Common myeloid progenitor, CD34-positive (primary cell): ENCODE results near the gene SLC6A5.

Experiments
- CTCF ChIA-PET: fragments of 350-600 bp; sonication (Branson Sonifier 250); formaldehyde crosslinking; loops from one replicate; lab custom pipeline; 2021; ENCODE audit warnings: antibody characterized with exemption; lab: Charles Lee
- POLR2A ChIA-PET: fragments of 350-600 bp; sonication (Branson Sonifier 250); formaldehyde crosslinking; loops from one replicate; lab custom pipeline; 2021; ENCODE audit warnings: antibody characterized with exemption; lab: Charles Lee
- DNase-seq, 3 donors: peaks; one replicate each; pipeline versions ENCODE4 v3.0.0 to v3.0.0-alpha.2; 2013
- H3K27ac ChIP-seq, 2 experiments: 1 replicate in 1 of 2; 2 replicates in 1 of 2; pipeline ENCODE4 v1.7.0; 2013; ENCODE audit warnings: inconsistent platforms in 2 of 2, low read length in 2 of 2, mild to moderate bottlenecking in 2 of 2, low read depth in 1 of 2, moderate library complexity in 1 of 2; ENCODE audit not compliant: severe bottlenecking in 2 of 2, insufficient read depth in 1 of 2, poor library complexity in 1 of 2
- H3K27me3 ChIP-seq, 5 experiments: replicated peaks in 2 of 5; 1 replicate in 3 of 5; 2 replicates in 2 of 5; pipeline versions ENCODE4 v1.6.1 to v1.7.0; 2013; ENCODE audit warnings: low read length in 4 of 5, mild to moderate bottlenecking in 2 of 5, moderate library complexity in 2 of 5, inconsistent platforms in 1 of 5; ENCODE audit not compliant: insufficient read depth in 5 of 5, control insufficient read depth in 4 of 5
- H3K36me3 ChIP-seq, 4 experiments: 1 replicate in 2 of 4; 2 replicates in 2 of 4; pipeline versions ENCODE4 v1.6.1 to v1.7.0; 2013; ENCODE audit warnings: low read length in 3 of 4, control low read depth in 1 of 4, mild to moderate bottlenecking in 1 of 4; ENCODE audit not compliant: control insufficient read depth in 4 of 4, insufficient read depth in 4 of 4
- H3K4me1 ChIP-seq, 4 experiments: 1 replicate in 3 of 4; 2 replicates in 1 of 4; pipeline versions ENCODE4 v1.6.1 to v1.7.1; 2013; ENCODE audit warnings: low read length in 3 of 4, mild to moderate bottlenecking in 3 of 4, control low read depth in 1 of 4, inconsistent platforms in 1 of 4, moderate library complexity in 1 of 4; ENCODE audit not compliant: control insufficient read depth in 4 of 4, insufficient read depth in 4 of 4; ENCODE audit errors: control extremely low read depth in 1 of 4
- H3K4me3 ChIP-seq, 7 experiments: 1 replicate in 4 of 7; 2 replicates in 3 of 7; pipeline versions ENCODE4 v1.5.1 to v1.7.0; 2013; ENCODE audit warnings: mild to moderate bottlenecking in 7 of 7, low read length in 6 of 7, moderate library complexity in 6 of 7, inconsistent platforms in 2 of 7, low read depth in 2 of 7, control low read depth in 1 of 7; ENCODE audit not compliant: insufficient read depth in 4 of 7, control insufficient read depth in 1 of 7; ENCODE audit errors: extremely low read depth in 1 of 7
- H3K9me3 ChIP-seq, 5 experiments: 1 replicate in 4 of 5; 2 replicates in 1 of 5; pipeline versions ENCODE4 v1.6.1 to v1.7.1; 2013; ENCODE audit warnings: low read length in 4 of 5, mild to moderate bottlenecking in 2 of 5, inconsistent platforms in 1 of 5, low read depth in 1 of 5, moderate library complexity in 1 of 5; ENCODE audit not compliant: control insufficient read depth in 4 of 5, insufficient read depth in 2 of 5; ENCODE audit errors: control extremely low read depth in 1 of 5
- WGBS: methylation state at CpG from one replicate; pipeline ENCODE4 v1.1.5; 2013; ENCODE audit not compliant: insufficient coverage; 5-methylcytosine and 5-hydroxymethylcytosine counted together

SLC6A5 gene

GRCh38 chr11:20632169-20632532 is 32.7 kb downstream of the SLC6A5 start:
- H3K36me3 ChIP-seq: no peaks in the 10 kb centered on the region
- ChIA-PET CTCF (interaction anchor here (1.7 kb wide), 1 partner anchor 16 kb away, joined by 4 read pairs; no protein-coding TSS in a partner anchor), POLR2A (no interaction called here)
- H3K9me3 ChIP-seq: peaks cover 0 to 2% (median 0%) of the 10 kb centered on the region in 5 experiments
- WGBS: 50% methylated on average over 1 of the region's 1 CpG
- H3K4me1 ChIP-seq: no peaks in the 10 kb centered on the region
- no peak overlapping the region for H3K4me3 ChIP-seq
- no peak overlapping the region for H3K27ac ChIP-seq
- H3K27me3 ChIP-seq: peaks cover 0 to 4% (median 0%) of the 10 kb centered on the region in 5 experiments
- DNase-seq: no peak

- ChIA-PET CTCF (interaction anchor here (1.7 kb wide), 1 partner anchor 14 kb away, joined by 4 read pairs; no protein-coding TSS in a partner anchor), POLR2A (no interaction called here)
- H3K27me3 ChIP-seq: peaks cover 0 to 5% (median 0%) of the 10 kb centered on the region in 5 experiments
- H3K4me3 ChIP-seq: no peak overlapping the region
- no peak for DNase-seq
- no peak overlapping the region for H3K27ac ChIP-seq
- no peaks in the 10 kb centered on the region for H3K36me3 ChIP-seq
- no peaks in the 10 kb centered on the region for H3K4me1 ChIP-seq
- WGBS: 97% methylated on average over 4 of the region's 5 CpGs
- H3K9me3 ChIP-seq: peaks cover 0 to 2% (median 0%) of the 10 kb centered on the region in 5 experiments
These were observed 34.6 kb downstream of the SLC6A5 start for GRCh38 chr11:20634044-20634443.

GRCh38 chr11:20634781-20635180 is 35.4 kb downstream of the SLC6A5 start:
- Histone ChIP-seq H3K27ac (no peak overlapping the region), H3K36me3 (no peaks in the 10 kb centered on the region), H3K4me3 (no peak overlapping the region), H3K9me3 (peaks cover 0 to 2% (median 0%) of the 10 kb centered on the region in 5 experiments), H3K4me1 (no peaks in the 10 kb centered on the region), H3K27me3 (peaks cover 0 to 6% (median 4%) of the 10 kb centered on the region in 5 experiments)
- ChIA-PET CTCF (no interaction called here), POLR2A (no interaction called here)
- WGBS: 91% methylated on average over 4 of the region's 7 CpGs
- no peak for DNase-seq

- POLR2A ChIA-PET: no interaction called here
- no peak overlapping the region for H3K4me3 ChIP-seq
- CTCF ChIA-PET: no interaction called here
- no peaks in the 10 kb centered on the region for H3K4me1 ChIP-seq
- DNase-seq: no peak
- 87% methylated on average over 7 of the region's 7 CpGs for WGBS
- H3K36me3 ChIP-seq: no peaks in the 10 kb centered on the region
- peaks cover 0 to 2% (median 0%) of the 10 kb centered on the region in 5 experiments for H3K9me3 ChIP-seq
- H3K27me3 ChIP-seq: peaks cover 0 to 8% (median 7%) of the 10 kb centered on the region in 5 experiments
- no peak overlapping the region for H3K27ac ChIP-seq
These were observed 38.7 kb downstream of the SLC6A5 start for GRCh38 chr11:20638074-20638473.

- H3K9me3 ChIP-seq: peaks cover 0 to 2% (median 0%) of the 10 kb centered on the region in 5 experiments
- H3K4me3 ChIP-seq: no peak overlapping the region
- POLR2A ChIA-PET: no interaction called here
- no peak overlapping the region for H3K27ac ChIP-seq
- H3K27me3 ChIP-seq: peaks cover 0 to 8% (median 7%) of the 10 kb centered on the region in 5 experiments
- no peaks in the 10 kb centered on the region for H3K36me3 ChIP-seq
- CTCF ChIA-PET: no interaction called here
- H3K4me1 ChIP-seq: no peaks in the 10 kb centered on the region
- DNase-seq: no peak
- 57% methylated on average over 3 of the region's 3 CpGs for WGBS
These were observed 40.3 kb downstream of the SLC6A5 start for GRCh38 chr11:20639688-20640087.

- 100% methylated on average over 1 of the region's 2 CpGs for WGBS
- ChIA-PET CTCF (no interaction called here), POLR2A (no interaction called here)
- Histone ChIP-seq H3K4me1 (no peaks in the 10 kb centered on the region), H3K27ac (no peak overlapping the region), H3K9me3 (peaks cover 0 to 2% (median 0%) of the 10 kb centered on the region in 5 experiments), H3K36me3 (no peaks in the 10 kb centered on the region), H3K4me3 (no peak overlapping the region), H3K27me3 (peaks cover 0 to 8% (median 7%) of the 10 kb centered on the region in 5 experiments)
- DNase-seq: no peak
These were observed 41.0 kb downstream of the SLC6A5 start for GRCh38 chr11:20640401-20640800.

- Histone ChIP-seq H3K4me1 (no peaks in the 10 kb centered on the region), H3K9me3 (peaks cover 0 to 2% (median 0%) of the 10 kb centered on the region in 5 experiments), H3K27me3 (peaks cover 0 to 9% (median 4%) of the 10 kb centered on the region in 5 experiments), H3K4me3 (no peak overlapping the region), H3K27ac (no peak overlapping the region), H3K36me3 (no peaks in the 10 kb centered on the region)
- ChIA-PET CTCF (interaction anchor here (0.6 to 1.5 kb wide), 2 partner anchors 12 to 1486 kb away, joined by 3 read pairs; no protein-coding TSS in a partner anchor), POLR2A (no interaction called here)
- 90% methylated on average over 2 of the region's 4 CpGs for WGBS
- no peak for DNase-seq
These were observed 45.0 kb downstream of the SLC6A5 start for GRCh38 chr11:20644360-20644759.
